GM19025 (cell line): Measurements from ENCODE around the gene MIEF1.
"Not testable (repeated sequence)": the region's sequence is repeated elsewhere in the genome, so short reads cannot be mapped to it uniquely, and the experiment has no call there.

Source experiments
- ATAC-seq: cut with Tn5 transposase; IDR thresholded peaks from one replicate; pipeline ENCODE4 v1.9.1; 2021; ENCODE audit warnings: mild to moderate bottlenecking, low read depth, moderate library complexity; ENCODE audit not compliant: unreplicated experiment

The MIEF1 gene

GRCh38 chr22:39511226-39511625 is 9.1 kb downstream of the MIEF1 start:
- ATAC-seq = no peak

- no peak for ATAC-seq
Measured at GRCh38 chr22:39512026-39512425, 9.9 kb downstream of the MIEF1 start.

GRCh38 chr22:39513791-39514190 is 11.7 kb downstream of the MIEF1 start:
- no peak for ATAC-seq

DNA sequence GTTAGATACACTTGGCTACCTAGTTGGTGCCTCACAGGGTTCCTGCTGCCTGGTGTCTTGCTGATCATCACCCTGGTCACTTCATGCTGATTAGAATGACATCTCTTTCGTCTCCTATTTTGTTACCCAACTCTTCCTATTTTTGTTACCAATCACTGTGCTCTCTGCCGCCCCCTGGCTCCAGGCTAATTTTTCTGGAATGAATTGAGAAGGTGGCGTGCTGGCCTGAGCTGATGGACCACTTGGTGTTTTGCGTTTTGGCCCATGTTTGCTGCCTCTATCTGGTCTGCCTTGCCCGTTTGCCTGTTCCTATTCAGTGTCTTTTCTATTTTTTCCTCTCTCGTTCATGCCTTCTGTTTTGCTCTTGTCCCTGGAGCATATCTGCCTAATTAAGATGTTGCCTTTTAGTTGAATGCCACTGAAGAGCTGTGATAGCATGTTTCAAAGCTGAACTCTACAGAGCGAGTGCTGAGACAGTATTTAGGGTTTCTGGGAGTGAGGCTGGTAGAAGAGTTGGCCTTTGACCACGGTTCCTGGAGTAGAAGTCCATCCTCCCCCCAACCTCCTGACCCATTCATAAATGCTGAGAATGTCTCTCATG is 12.4 kb downstream of the MIEF1 start:
- ATAC-seq = no peak

DNA sequence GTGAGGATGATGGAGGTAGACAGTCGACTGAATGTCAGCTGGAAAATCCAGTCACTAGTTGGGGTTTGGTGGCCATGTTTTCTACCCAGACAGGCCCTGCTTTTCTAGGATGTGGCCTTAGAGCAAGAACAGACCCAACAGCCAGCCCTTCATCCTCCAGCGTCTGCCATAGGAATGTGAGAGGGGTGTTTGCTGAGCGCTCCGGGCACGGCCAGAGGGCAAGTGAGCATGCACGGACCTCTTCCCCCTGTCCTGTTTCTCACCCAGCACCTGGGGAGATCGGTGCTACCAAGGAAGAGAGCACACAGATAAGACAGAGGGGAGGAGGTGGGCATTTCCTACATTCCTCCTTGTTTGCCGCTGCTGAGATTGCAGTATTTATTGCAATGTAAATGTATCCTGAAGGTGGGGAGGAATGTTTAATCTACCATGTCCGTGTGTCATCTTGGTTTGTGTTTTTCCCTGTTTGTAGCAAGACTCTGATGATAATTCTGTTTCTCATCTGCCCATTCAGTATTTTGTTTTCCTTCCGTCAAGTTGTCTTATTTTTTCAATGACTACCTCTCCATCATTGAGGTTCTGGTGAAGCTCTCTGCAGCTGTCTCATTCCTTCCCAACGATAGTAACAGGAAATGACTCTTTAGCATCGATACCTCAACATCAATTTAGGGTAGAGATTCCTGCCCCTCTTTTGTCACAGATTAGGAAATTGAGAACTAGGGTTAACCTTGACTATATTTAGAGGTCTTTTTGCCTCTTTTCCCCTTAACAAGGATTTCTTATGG is 13.4 kb downstream of the MIEF1 start:
- no peak for ATAC-seq

DNA sequence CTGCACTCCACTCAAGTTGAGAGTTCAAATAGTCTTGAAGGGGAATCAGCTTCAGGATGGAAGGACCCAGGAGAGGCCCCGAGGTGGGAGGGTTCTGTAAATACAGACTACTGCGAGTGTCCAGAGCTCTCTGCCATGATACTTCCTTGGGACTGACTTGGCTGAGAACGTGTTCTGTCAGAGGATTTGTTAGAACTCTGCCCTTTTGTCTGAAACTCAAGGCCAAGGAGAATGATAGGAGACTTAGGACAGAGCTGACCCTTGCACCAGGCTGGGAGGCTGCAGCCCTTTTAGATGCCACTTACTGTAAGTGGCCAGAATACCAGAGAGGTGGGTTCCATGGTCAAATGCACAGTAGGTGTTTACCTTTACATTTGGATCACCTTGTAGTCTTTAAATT is 15.4 kb downstream of the MIEF1 start:
- no peak for ATAC-seq

DNA sequence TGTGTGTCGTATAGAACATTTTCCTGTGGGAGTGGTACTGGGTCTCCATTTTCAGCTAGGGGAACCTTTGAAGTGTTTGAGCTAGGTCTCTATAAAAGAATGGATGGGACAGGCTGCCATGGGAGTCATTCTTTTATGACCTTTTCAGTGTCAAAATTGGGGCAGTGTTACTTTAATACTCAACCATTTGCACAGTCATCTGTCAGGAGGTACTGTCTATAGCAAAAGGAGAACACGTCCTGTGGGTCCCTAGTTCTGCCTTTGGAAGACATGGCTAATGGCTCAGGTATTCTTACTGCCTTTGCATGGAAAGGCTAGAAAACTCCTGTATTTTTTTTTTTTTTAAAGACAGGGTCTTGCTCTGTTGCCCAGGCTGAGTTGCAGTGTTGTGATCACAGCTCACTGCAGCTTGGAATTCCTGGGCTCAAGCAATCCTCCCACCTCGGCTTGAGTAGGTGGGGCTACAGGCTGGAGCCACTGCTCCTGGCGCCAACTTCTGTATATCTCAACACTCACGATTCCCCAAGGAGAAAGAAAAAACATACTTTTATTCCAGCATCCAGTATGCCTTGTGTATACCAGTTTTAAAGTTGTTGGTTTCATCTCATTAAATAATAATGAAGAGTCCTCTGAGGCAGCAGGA is 16.2 kb downstream of the MIEF1 start:
- ATAC-seq = no peak

- ATAC-seq = no peak
Measured at GRCh38 chr22:39518996-39519680, 17.0 kb downstream of the MIEF1 start.

DNA sequence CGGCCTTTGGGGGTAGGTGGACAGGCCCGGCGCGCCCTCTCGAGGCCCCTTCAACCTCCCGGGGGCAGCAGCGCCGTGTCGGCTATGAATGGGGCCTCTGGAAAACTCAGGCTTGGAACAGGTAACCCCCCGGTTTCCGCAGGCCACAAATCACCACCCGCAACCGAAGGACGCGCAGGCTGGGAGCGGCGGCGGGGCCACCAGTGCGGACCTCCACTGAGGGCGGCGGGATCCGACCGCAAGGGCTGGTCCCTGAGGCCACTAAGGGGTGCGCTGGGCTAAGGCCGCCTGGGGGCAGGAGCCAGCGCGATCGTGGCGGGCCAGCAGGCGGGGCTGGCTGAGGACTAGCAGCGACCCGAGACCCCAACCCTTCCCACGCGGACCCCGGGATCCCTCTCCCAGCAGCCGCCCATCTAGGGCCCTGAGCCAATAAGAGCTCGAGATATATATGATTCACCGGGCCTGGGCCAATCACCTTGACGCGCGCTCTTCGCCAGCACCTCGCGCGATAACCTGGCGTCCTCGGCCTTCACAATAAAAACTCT is 17.7 kb downstream of the MIEF1 start:
- peak; percentile 70 for ATAC-seq

DNA sequence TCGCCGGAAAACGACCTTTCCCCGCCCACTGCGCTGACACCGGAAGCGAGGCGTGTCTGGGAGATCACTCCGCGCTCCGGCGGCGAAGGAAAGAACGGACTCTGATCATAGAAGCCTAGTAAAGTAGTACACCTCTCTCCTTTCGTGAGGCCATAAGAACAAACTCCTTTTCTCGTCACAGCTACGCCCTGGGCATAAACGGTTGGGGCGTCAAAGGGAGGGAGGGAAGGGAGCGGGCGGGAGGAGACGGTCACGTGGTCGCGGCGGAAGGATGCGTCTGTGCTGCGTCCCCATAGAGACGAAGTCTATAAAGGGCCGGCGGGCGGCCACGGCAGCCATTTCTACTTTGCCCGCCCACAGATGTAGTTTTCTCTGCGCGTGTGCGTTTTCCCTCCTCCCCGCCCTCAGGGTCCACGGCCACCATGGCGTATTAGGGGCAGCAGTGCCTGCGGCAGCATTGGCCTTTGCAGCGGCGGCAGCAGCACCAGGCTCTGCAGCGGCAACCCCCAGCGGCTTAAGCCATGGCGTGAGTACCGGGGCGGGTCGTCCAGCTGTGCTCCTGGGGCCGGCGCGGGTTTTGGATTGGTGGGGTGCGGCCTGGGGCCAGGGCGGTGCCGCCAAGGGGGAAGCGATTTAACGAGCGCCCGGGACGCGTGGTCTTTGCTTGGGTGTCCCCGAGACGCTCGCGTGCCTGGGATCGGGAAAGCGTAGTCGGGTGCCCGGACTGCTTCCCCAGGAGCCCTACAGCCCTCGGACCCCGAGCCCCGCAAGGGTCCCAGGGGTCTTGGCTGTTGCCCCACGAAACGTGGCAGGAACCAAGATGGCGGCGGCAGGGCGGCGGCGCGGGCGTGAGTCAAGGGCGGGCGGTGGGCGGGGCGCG is 18.4 kb downstream of the MIEF1 start, which contains the start of gene ATF4:
Gene ATF4 (plus strand): TSS at position 337 of the 880 bp plus-strand sequence. CDS start 884 bp downstream, outside the sequence.
- peak; percentile 33 for ATAC-seq

DNA sequence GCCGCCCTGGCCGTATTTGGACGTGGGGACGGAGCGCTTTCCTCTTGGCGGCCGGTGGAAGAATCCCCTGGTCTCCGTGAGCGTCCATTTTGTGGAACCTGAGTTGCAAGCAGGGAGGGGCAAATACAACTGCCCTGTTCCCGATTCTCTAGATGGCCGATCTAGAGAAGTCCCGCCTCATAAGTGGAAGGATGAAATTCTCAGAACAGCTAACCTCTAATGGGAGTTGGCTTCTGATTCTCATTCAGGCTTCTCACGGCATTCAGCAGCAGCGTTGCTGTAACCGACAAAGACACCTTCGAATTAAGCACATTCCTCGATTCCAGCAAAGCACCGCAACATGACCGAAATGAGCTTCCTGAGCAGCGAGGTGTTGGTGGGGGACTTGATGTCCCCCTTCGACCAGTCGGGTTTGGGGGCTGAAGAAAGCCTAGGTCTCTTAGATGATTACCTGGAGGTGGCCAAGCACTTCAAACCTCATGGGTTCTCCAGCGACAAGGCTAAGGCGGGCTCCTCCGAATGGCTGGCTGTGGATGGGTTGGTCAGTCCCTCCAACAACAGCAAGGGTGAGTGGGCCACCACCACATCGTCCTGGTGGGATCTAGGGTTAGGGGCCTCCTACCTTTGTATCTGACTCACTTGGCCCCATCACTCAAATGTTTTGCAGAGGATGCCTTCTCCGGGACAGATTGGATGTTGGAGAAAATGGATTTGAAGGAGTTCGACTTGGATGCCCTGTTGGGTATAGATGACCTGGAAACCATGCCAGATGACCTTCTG is 19.2 kb downstream of the MIEF1 start:
- not testable (repeated sequence) for ATAC-seq

DNA sequence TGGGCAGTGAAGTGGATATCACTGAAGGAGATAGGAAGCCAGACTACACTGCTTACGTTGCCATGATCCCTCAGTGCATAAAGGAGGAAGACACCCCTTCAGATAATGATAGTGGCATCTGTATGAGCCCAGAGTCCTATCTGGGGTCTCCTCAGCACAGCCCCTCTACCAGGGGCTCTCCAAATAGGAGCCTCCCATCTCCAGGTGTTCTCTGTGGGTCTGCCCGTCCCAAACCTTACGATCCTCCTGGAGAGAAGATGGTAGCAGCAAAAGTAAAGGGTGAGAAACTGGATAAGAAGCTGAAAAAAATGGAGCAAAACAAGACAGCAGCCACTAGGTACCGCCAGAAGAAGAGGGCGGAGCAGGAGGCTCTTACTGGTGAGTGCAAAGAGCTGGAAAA is 20.0 kb downstream of the MIEF1 start:
- ATAC-seq = not testable (repeated sequence)

DNA sequence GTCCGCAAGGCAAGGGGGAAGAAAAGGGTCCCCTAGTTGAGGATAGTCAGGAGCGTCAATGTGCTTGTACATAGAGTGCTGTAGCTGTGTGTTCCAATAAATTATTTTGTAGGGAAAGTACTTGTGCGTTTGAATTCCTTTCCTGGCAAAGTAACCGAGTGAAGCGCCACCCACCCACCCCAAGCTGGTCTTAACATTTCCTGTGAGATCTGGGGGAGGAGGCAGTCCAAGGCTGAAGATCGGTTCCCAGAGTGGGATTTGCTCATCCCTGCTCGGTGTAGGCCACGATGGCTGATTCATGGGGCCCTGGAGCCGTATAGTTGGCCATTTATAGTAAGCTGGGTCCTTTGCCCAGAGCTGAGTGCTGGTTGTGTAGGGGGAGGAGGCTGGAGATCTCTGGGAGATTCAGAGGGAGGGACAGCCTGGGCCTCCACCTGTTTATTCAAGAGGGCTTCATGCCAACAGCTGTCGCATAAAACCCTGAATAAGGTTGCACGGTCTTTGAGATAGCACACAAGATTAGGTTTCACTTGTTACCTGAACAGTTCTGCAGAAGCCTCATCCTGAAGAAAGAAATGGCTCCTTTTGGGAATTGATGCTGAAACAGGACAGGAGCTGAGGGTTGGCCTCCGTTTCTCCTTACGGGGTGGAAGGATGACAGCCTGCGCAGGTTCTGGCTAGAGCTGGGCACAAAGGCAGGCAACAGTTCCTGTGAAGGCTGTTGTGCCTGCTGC is 20.6 kb downstream of the MIEF1 start:
- ATAC-seq = no peak

DNA sequence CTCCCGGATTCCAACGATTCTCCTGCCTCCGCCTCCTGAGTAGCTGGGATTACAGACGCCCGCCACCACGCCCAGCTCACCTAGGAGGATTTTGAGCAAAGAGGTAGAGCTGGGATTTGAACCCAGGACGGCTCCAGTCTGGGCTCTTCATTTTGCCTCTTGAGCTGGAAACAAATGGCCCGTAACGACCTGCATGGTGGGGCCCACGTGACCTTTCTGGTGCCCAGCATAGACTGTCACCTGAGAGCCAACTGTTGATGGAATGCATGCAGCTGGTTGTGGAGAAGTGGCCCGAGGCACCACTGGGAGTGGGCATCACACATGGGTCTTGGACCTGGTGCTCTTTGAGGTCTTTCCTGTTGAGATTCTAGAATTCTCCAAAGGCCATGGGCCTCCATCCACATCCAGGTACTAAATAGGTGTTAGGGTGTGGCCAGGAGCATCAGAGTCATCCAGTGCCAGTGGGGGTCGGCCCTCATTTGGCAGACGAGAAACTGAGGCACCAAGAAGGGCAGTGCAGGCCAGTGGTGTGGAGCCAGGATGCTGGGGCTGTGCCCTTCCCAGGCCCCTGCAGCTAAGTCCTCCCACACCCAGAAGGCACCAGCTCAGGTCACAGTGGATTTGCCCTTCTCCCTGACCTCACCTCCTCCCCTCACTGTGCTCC is 22.1 kb downstream of the MIEF1 start:
- ATAC-seq = no peak

DNA sequence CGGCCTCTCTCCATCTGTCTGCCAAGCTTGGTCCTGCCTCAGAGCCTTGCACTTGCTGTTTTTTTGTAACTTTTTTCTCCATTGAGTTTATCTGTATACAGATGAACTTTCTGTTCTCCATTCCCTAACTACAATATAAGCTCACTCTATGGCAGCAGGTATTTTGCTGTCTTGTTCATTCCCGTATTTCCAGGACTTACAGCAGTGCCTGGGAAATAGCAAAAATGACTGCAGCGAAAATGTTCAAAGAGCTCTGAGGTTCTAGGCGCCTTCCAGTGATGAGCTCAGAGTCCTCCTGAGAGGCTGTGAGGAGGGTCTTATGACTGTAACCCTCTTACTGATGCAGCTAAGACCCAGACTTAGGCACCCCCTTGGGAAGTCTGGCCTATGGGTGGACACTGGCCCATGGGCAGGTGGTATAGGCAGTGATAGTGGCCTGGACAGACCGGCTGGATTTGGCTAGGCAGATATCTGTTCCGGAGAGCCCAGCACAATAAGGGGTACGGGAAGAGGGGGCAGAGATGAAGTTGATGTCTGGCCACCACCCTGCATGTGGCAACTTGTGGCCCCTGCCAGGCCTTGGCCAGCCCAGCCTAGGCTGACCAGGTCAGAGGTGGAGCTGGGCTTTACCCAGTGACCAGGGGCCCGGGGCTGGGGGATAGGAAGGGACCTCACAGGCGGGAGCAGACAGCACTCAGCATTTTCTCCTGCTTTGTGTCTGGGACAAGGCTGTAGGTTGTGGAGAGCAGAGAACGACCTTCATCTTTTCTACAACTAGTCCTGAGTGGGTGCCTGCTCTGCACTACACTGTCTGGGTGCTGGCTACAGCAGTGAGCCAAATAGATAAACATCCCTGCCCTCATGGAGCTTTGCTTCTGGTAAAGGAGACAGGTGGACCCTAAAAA is 22.9 kb downstream of the MIEF1 start:
- ATAC-seq = no peak

GRCh38 chr22:39525658-39525975 is 23.5 kb downstream of the MIEF1 start:
- no peak for ATAC-seq

- no peak for ATAC-seq
Measured at GRCh38 chr22:39526736-39527171, 24.7 kb downstream of the MIEF1 start.
